HG03095 (cell line): ENCODE data around the gene GSX1.

Source experiments
- ATAC-seq: cut with Tn5 transposase; IDR thresholded peaks from one replicate; pipeline ENCODE4 v1.9.1; 2021; ENCODE audit warnings: moderate library complexity; ENCODE audit not compliant: unreplicated experiment

The GSX1 gene

DNA sequence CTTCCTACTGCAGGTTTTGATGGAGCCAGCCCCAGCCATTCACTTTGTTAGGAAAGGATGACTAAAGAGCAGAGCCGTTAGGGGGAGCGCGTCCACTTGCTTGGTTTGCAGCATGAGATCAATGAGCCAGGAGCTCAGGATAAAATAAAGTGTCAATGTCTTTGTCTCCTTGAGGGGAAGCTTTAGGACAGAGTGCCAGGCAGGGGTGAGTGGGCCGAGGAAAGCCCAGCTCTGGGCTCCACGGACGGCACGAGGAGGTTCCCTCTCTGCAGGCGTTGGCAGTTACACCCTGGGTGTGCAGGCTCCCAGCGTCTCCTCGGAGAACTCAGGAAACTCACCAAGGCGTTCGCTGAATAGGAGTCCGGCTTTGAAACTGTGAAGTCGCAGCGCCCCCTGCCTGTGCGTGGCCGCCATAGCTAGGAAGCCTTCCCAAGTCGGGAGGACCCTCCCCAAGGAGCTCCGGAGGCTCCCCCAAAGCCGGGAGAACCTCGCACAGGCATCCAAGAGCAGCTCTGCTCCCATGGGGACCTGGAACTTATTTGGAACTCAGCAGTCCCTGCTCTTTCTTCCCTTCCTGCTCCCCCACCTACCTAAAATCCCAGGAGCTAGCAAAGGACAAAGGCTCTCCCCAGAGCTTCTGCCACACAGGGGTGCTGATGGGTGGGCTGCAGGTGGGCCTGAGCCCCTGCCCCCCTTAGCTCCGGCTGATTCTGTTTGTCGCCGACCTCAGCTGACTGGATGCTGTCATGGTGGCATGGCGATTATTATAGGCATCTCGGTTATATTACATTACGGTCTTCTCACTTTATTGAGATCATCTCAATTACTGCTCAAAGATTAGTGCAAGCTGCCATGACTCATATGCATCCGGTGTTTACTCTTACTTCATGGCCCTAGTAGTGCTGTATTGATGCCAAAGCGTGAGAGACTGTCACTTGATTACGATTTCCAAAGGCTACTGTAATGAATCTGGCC, 34.4 kb downstream of the GSX1 start:
- ATAC-seq = no peak

DNA sequence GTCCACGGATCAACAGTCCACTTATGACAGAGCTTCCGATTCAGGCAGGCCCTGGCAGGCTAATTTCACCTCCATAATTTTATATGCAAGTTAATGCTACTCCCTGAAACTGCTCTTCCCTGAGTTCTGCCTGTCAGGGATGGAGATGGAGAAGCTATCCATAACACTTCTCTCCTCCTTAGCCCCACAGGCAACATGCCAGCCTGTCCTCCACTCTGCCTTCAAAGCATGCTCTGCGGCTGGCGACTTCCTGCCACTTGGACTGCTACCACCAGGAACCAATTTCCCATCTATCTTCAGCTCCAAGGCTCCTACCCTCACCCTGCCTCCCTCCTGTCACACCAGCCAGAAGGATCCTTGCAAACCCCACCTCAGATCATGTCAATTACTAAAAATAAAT, 35.4 kb downstream of the GSX1 start:
- no peak for ATAC-seq

DNA sequence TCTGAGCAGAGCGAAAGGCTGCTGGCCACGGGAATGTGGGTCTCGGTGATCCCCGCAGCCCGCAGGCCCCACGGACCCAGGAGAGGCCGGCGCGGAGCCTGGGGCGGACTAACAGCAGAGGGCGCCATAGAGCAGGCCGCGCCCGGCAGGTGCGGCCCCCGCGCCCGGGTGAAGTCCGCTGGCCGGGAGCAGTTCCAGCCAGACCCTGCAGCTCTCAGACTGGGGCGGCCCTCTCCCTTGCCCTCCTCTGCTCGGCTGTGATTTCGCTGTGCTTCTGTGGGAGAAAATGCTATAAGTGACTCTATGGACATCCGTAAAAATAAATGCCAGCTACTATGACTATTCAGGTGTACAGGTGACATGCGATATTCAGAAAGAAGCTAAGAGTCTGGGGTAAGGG, 37.7 kb downstream of the GSX1 start:
- peak; percentile 83 for ATAC-seq

DNA sequence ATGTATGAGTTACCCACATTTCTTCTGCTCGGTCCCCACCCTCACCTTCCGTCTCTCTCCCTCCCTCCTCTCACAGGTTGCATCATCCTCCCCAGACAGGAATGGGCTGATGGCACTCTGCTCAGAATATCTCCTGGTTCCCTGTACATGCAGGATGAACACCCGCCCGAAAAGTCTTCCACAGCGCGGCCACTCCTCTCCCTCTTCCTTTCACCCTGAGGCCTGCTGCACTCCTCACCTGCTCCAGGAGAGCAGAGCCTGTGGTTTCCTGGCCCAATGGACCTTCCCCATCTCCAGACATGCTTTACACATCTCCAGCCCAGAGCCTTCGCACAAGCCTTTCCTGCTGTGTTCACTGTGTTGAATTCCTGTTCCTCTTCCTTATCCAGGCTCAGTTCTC, 40.9 kb downstream of the GSX1 start:
- ATAC-seq = no peak

DNA sequence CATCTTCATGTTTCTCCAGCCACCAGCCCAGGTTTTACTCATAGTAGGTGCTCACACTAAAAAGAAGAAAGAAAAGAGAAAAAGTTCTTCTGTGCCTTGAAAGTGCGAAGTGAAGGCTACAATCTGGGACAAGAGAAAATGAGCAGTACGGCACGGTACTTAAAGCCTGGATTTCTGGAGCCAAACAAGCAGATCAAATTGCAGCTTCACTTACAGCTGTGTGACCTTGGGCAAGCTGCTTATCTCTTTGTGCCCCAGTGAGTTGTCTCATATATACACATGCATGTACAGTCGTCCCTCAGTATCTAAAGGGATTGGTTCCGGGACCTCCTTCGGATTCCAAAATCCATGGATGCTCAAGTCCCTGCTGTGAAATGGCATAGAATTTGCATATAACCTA, 41.8 kb downstream of the GSX1 start:
- ATAC-seq = no peak

DNA sequence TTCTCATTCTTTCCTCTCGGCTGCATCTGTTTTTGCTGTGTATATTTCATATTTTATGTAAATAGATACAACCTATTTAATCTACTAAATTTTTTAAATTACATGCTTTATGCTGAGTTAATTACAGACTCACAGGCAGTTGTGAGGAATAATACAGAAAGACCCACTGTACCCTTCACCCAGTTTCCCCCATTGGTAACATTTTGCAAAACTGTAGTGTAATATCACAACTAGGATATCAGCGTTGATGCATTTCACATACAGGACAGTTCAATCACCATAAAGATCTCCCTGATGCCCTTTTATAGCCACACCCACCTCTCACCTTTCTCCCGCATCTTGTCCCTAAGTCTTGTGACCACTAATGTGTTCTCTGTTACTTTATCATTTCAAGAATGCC, 43.5 kb downstream of the GSX1 start:
- no peak for ATAC-seq

DNA sequence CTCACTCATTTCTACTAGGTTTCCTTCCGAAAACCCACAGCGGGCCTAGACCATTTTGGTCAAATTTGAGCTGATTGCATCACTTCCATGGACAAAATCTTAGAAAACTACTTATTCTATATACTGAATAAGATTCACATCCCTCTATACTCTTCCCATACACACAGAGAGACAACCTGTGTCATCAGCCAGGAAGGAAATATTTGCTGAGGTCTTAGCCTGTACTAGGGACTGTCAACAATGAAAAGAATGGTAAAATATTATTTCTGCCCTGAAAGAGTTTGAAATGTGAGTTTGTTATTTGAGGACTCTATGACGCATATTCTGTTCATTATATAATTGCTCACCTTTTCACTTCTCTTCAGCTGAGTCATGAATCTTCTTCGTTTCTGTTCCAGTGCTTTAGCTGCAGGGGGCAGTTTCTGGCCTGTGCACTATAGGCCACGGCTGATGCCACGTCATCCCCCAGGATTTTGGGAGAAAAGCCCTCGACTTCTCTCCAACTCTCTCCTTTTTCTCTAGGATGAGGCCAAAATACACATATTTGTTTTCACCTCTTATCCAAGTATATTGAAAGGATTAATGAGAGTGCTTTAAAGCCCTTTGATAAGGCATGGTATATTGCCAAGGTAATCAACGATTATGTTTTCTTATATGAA, 47.7 kb downstream of the GSX1 start:
- no peak for ATAC-seq

DNA sequence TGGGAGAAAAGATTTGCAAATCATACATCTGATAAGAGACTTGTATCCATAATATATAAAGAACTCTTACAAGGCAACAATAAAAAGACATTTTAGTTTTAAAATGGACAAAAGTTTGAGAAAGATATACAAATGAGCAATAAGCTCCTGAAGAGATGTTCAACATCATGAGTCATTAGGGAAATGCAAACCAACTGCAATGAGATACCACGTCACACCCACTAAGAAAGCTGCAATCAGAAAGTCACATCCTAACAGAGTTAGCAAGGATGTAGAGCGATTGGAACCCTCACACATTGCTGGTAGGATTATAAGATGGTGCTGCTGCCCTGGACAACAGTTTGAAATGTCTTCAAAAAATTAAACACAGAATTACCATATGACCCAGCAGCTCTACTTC, 50.3 kb downstream of the GSX1 start:
- no peak for ATAC-seq
